Glutamatergic neuron (in vitro differentiated cells): ENCODE measurements around the gene ATG10. TPM values are rescaled to one million over a fixed set of nuclear protein-coding genes. Genes with fewer than 3 reads are reported as not detected.
"Not testable (repeated sequence)": the region's sequence is repeated elsewhere in the genome, so short reads cannot be mapped to it uniquely, and the experiment has no call there.

Source experiments
- DNase-seq: peaks from one replicate; pipeline ENCODE4 v3.0.0; 2022
- H3K27ac Mint-ChIP-seq: one replicate; pipeline ENCODE4 v1.8.0; 2020; ENCODE audit warnings: mild to moderate bottlenecking, mixed read lengths, inconsistent platforms; ENCODE audit not compliant: unreplicated experiment
- H3K27me3 Mint-ChIP-seq: one replicate; pipeline ENCODE4 v1.8.0; 2020; ENCODE audit warnings: mild to moderate bottlenecking, moderate library complexity, mixed read lengths, inconsistent platforms; ENCODE audit not compliant: unreplicated experiment
- H3K36me3 Mint-ChIP-seq: one replicate; pipeline ENCODE4 v1.8.0; 2020; ENCODE audit warnings: mild to moderate bottlenecking, mixed read lengths, inconsistent platforms; ENCODE audit not compliant: unreplicated experiment
- H3K4me1 Mint-ChIP-seq: one replicate; pipeline ENCODE4 v1.8.0; 2020; ENCODE audit warnings: mild to moderate bottlenecking, low read depth, mixed read lengths, inconsistent platforms; ENCODE audit not compliant: unreplicated experiment
- H3K4me3 Mint-ChIP-seq: one replicate; pipeline ENCODE4 v1.8.0; 2020; ENCODE audit warnings: mild to moderate bottlenecking, mixed read lengths, inconsistent platforms; ENCODE audit not compliant: unreplicated experiment
- H3K9me3 Mint-ChIP-seq: one replicate; pipeline ENCODE4 v1.8.0; 2020; ENCODE audit warnings: mild to moderate bottlenecking, moderate library complexity, mixed read lengths, inconsistent platforms; ENCODE audit not compliant: unreplicated experiment
- CTCF ChIP-seq: fragments of 200-600 bp; sonication (generic); IDR thresholded peaks from one replicate; pipeline ENCODE4 v1.5.0; 2021; ENCODE audit not compliant: partially characterized antibody, unreplicated experiment
- total RNA-seq: library from RNA; stranded (reverse); fragmentation: NEBNext Ultra II Directional; extraction: Animal tissue kit (Norgen Biotek cat#: 25700); gene quantifications from one replicate; pipeline ENCODE4 v1.2.1, GENCODE V29; 2021; ENCODE audit not compliant: unreplicated experiment

The ATG10 gene
- total RNA-seq, 1 donor from 2014 or later, result 12.1 TPM

GRCh38 chr5:81994679-81995078 is 22.9 kb downstream of the ATG10 start:
- no peak for TF ChIP-seq CTCF
- Mint-ChIP-seq H3K9me3 (no peaks in the 10 kb centered on the region), H3K4me3 (no peak overlapping the region), H3K4me1 (peaks cover 2% of the 10 kb centered on the region), H3K36me3 (peaks cover 28% of the 10 kb centered on the region), H3K27ac (no peak overlapping the region), H3K27me3 (no peaks in the 10 kb centered on the region)
- DNase-seq, result no peak

GRCh38 chr5:81995407-81995806 is 23.6 kb downstream of the ATG10 start:
- no peaks in the 10 kb centered on the region for H3K9me3 Mint-ChIP-seq
- no peak for DNase-seq
- H3K36me3 Mint-ChIP-seq, result peaks cover 32% of the 10 kb centered on the region
- H3K4me3 Mint-ChIP-seq, result no peak overlapping the region
- peaks cover 3% of the 10 kb centered on the region for H3K27me3 Mint-ChIP-seq
- no peak for TF ChIP-seq CTCF
- H3K4me1 Mint-ChIP-seq, result no peaks in the 10 kb centered on the region
- no peak overlapping the region for H3K27ac Mint-ChIP-seq

- Mint-ChIP-seq H3K4me3 (no peak overlapping the region), H3K9me3 (no peaks in the 10 kb centered on the region), H3K27me3 (peaks cover 3% of the 10 kb centered on the region)
Observed at GRCh38 chr5:82004511-82004910, 32.7 kb downstream of the ATG10 start.

GRCh38 chr5:82009869-82010268 is 38.0 kb downstream of the ATG10 start:
- H3K4me3 Mint-ChIP-seq, DNase-seq, H3K27me3 Mint-ChIP-seq, H3K27ac Mint-ChIP-seq, H3K9me3 Mint-ChIP-seq, H3K4me1 Mint-ChIP-seq, H3K36me3 Mint-ChIP-seq: not testable (repeated sequence)

More at GRCh38 chr5:82004511-82004910, 32.7 kb downstream of the ATG10 start:
- no peak for TF ChIP-seq CTCF
- no peaks in the 10 kb centered on the region for H3K4me1 Mint-ChIP-seq
- no peak for DNase-seq
- H3K27ac Mint-ChIP-seq, result no peak overlapping the region
- H3K36me3 Mint-ChIP-seq, result peaks cover 9% of the 10 kb centered on the region

GRCh38 chr5:82010696-82011095 is 38.9 kb downstream of the ATG10 start:
- H3K9me3 Mint-ChIP-seq, result peaks cover 2% of the 10 kb centered on the region
- H3K27me3 Mint-ChIP-seq, result peaks cover 1% of the 10 kb centered on the region
- no peak overlapping the region for H3K4me3 Mint-ChIP-seq
- H3K27ac Mint-ChIP-seq, result no peak overlapping the region
- TF ChIP-seq CTCF, result no peak
- no peaks in the 10 kb centered on the region for H3K4me1 Mint-ChIP-seq
- DNase-seq, result no peak
- H3K36me3 Mint-ChIP-seq, result peaks cover 6% of the 10 kb centered on the region

GRCh38 chr5:82011761-82012160 is 39.9 kb downstream of the ATG10 start:
- no peak for DNase-seq
- peaks cover 14% of the 10 kb centered on the region for H3K36me3 Mint-ChIP-seq
- no peak for TF ChIP-seq CTCF
- H3K9me3 Mint-ChIP-seq, result peaks cover 6% of the 10 kb centered on the region
- no peak overlapping the region for H3K4me3 Mint-ChIP-seq
- peaks cover 1% of the 10 kb centered on the region for H3K27me3 Mint-ChIP-seq
- H3K4me1 Mint-ChIP-seq, result no peaks in the 10 kb centered on the region
- H3K27ac Mint-ChIP-seq, result no peak overlapping the region

GRCh38 chr5:82014644-82015043 is 42.8 kb downstream of the ATG10 start:
- H3K27ac Mint-ChIP-seq, DNase-seq, H3K4me3 Mint-ChIP-seq, H3K27me3 Mint-ChIP-seq: not testable (repeated sequence)
- Mint-ChIP-seq H3K4me1 (peaks cover 25% of the 10 kb centered on the region), H3K9me3 (peaks cover 14% of the 10 kb centered on the region), H3K36me3 (peaks cover 14% of the 10 kb centered on the region)
